Left ventricle myocardium inferior (tissue), 1 donor: ENCODE data around the gene TMEM242. TPM values are rescaled to one million over a fixed set of nuclear protein-coding genes. Genes with fewer than 3 reads are reported as not detected.
"Not testable (repeated sequence)": the region's sequence is repeated elsewhere in the genome, so short reads cannot be mapped to it uniquely, and the experiment has no call there.

ENCODE experiments used
- DNase-seq: peaks from one replicate; pipeline ENCODE4 v3.0.0-alpha.2; 2020
- H3K27ac ChIP-seq: fragments of 200-600 bp; replicated peaks from 2 replicates; pipeline ENCODE4 v1.8.0; 2021
- H3K27me3 ChIP-seq: fragments of 200-600 bp; 2 replicates; pipeline ENCODE4 v1.8.0; 2021; ENCODE audit warnings: low read depth
- H3K36me3 ChIP-seq: fragments of 200-600 bp; 2 replicates; pipeline ENCODE4 v1.8.0; 2021
- H3K4me1 ChIP-seq: fragments of 200-600 bp; 2 replicates; pipeline ENCODE4 v1.8.0; 2021
- H3K4me3 ChIP-seq: fragments of 200-600 bp; 2 replicates; pipeline ENCODE4 v1.8.0; 2021; ENCODE audit warnings: mild to moderate bottlenecking, moderate library complexity
- H3K9me3 ChIP-seq: fragments of 200-600 bp; replicated peaks from 2 replicates; pipeline ENCODE4 v1.8.0; 2021
- intact Hi-C: fragments of 100-400 bp; cut with micrococcal nuclease; formaldehyde crosslinking; loops from one replicate; pipeline ENCODE4 v1.11.0; 2022
- total RNA-seq: library from RNA; stranded (reverse); fragmentation: NEBNext Ultra II Directional; extraction: Animal tissue kit (Norgen Biotek cat#: 25700); gene quantifications from one replicate; pipeline ENCODE4 v1.2.1, GENCODE V29; 2021
- TF ChIP-seq, protein P1 (sequence below): fragments of 200-600 bp; IDR thresholded peaks from 2 replicates; pipeline ENCODE4 v1.8.0; 2021; ENCODE audit warnings: antibody characterized with exemption, mild to moderate bottlenecking, borderline replicate concordance
- donor health status: DM: no; HTN: yes; CAD: no; lungs with severe emphysema.

The TMEM242 gene
- total RNA-seq, 1 donor from 2014 or later: 19.8 TPM

DNA sequence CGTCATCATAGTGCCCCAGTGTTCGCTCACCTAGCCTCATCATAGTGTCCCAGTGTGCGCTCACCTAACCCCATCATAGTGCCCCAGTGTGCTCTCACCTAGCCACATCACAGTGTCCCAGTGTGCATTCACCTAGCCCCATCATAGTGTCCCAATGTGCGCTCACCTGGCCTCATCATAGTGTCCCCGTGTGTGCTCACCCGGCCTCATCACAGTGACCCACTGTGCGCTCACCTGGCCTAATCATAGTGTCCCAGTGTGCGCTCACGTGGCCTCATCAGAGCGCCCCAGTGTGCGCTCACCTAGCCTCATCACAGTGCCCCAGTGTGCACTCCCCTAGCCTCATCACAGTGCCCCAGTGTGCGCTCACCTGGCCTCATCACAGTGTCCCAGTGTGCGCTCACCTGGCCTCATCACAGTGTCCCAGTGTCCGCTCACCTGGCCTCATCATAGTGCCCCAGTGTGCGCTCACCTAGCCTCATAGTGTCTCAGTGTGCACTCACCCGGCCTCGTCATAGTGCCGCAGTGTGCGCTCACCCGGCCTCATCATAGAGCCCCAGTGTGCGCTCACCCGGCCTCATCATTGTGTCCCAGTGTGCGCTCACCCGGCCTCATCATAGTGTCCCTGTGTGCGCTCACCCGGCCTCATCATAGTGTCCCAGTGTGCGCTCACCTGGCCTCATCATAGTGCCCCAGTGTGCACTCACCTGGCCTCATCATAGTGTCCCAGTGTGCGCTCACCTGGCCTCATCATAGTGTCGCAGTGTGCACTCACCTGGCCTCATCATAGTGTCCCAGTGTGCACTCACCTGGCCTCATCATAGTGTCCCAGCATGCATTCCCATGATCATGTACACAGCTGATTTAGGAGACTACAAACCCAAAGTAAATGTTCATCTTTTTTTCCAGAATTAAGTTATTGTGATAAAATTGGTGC is 9.5 kb downstream of the TMEM242 start:
- no peak overlapping the region for H3K4me3 ChIP-seq
- peaks cover 25% of the 10 kb centered on the region for H3K4me1 ChIP-seq
- H3K9me3 ChIP-seq: no peaks in the 10 kb centered on the region
- no peaks in the 10 kb centered on the region for H3K27me3 ChIP-seq
- no peak for DNase-seq
- intact Hi-C loops: loop anchor here (10.0 kb wide), 1 partner anchor 281 kb away; no protein-coding TSS in a partner anchor
- peaks cover 39% of the 10 kb centered on the region for H3K36me3 ChIP-seq
- TF ChIP-seq, protein P1, sequence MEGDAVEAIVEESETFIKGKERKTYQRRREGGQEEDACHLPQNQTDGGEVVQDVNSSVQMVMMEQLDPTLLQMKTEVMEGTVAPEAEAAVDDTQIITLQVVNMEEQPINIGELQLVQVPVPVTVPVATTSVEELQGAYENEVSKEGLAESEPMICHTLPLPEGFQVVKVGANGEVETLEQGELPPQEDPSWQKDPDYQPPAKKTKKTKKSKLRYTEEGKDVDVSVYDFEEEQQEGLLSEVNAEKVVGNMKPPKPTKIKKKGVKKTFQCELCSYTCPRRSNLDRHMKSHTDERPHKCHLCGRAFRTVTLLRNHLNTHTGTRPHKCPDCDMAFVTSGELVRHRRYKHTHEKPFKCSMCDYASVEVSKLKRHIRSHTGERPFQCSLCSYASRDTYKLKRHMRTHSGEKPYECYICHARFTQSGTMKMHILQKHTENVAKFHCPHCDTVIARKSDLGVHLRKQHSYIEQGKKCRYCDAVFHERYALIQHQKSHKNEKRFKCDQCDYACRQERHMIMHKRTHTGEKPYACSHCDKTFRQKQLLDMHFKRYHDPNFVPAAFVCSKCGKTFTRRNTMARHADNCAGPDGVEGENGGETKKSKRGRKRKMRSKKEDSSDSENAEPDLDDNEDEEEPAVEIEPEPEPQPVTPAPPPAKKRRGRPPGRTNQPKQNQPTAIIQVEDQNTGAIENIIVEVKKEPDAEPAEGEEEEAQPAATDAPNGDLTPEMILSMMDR: no peak
- H3K27ac ChIP-seq: no peak overlapping the region

DNA sequence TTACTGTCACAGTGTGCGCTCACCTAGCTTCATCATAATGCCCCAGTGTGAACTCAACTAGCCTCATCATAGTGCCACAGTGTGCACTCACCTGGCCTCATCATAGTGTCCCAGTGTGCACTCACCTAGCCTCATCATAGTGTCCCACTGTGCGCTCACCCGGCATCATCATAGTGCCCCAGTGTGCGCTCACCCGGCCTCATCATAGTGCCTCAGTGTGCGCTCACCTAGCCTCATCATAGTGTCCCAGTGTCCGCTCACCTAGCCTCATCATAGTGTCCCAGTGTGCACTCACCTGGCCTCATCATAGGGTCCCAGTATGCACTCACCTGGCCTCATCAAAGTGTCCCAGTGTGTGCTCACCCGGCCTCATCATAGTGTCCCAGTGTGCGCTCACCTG is 10.6 kb downstream of the TMEM242 start:
- H3K4me1 ChIP-seq: peaks cover 25% of the 10 kb centered on the region
- DNase-seq: no peak
- TF ChIP-seq, protein P1: no peak
- no peak overlapping the region for H3K4me3 ChIP-seq
- peaks cover 28% of the 10 kb centered on the region for H3K36me3 ChIP-seq
- no peak overlapping the region for H3K27ac ChIP-seq
- no peaks in the 10 kb centered on the region for H3K27me3 ChIP-seq
- no peaks in the 10 kb centered on the region for H3K9me3 ChIP-seq
- intact Hi-C loops: loop anchor here (10.0 kb wide), 1 partner anchor 282 kb away; no protein-coding TSS in a partner anchor

DNA sequence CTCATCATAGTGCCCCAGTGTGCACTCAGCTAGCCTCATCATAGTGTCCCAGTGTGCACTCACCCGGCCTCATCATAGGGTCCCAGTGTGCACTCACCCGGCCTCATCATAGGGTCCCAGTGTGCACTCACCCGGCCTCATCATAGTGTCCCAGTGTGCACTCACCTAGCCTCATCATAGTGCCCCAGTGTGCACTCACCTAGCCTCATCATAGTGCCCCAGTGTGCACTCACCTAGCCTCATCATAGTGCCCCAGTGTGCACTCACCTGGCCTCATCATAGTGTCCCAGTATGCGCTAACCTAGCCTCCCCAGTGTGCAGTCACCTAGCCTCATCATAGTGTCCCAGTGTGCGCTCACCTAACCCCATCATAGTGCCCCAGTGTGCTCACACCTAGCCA is 12.6 kb downstream of the TMEM242 start:
- intact Hi-C loops: loop anchor here (10.0 kb wide), 1 partner anchor 284 kb away; no protein-coding TSS in a partner anchor
- Histone ChIP-seq H3K4me1 (peaks cover 31% of the 10 kb centered on the region), H3K36me3 (peaks cover 20% of the 10 kb centered on the region)
- not testable (repeated sequence) for DNase-seq, H3K9me3 ChIP-seq, H3K4me3 ChIP-seq, H3K27me3 ChIP-seq, H3K27ac ChIP-seq

DNA sequence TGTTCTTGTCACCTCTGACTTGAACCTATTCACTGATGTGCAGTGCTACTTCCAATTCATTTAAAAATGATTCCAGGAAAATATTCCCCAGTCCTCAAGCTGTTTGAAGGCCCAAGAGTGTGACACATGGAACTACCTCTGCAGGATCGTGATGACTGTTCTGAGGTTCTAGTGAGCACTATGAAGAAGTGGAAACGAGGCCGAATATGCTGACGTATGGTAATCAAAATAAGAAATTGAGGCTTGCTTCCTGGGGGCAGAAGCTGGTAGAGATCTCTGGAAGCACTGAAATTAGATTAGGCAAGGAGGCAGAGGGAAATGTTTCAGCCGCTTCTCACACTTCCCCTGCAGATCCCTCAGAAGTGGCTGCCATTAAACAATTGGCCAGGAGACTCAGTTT is 15.7 kb downstream of the TMEM242 start:
- DNase-seq: no peak
- intact Hi-C loops: no loop called here
- H3K27me3 ChIP-seq: no peaks in the 10 kb centered on the region
- H3K9me3 ChIP-seq: no peaks in the 10 kb centered on the region
- peaks cover 2% of the 10 kb centered on the region for H3K36me3 ChIP-seq
- H3K4me3 ChIP-seq: no peak overlapping the region
- TF ChIP-seq, protein P1: no peak
- H3K27ac ChIP-seq: no peak overlapping the region
- H3K4me1 ChIP-seq: peaks cover 49% of the 10 kb centered on the region

DNA sequence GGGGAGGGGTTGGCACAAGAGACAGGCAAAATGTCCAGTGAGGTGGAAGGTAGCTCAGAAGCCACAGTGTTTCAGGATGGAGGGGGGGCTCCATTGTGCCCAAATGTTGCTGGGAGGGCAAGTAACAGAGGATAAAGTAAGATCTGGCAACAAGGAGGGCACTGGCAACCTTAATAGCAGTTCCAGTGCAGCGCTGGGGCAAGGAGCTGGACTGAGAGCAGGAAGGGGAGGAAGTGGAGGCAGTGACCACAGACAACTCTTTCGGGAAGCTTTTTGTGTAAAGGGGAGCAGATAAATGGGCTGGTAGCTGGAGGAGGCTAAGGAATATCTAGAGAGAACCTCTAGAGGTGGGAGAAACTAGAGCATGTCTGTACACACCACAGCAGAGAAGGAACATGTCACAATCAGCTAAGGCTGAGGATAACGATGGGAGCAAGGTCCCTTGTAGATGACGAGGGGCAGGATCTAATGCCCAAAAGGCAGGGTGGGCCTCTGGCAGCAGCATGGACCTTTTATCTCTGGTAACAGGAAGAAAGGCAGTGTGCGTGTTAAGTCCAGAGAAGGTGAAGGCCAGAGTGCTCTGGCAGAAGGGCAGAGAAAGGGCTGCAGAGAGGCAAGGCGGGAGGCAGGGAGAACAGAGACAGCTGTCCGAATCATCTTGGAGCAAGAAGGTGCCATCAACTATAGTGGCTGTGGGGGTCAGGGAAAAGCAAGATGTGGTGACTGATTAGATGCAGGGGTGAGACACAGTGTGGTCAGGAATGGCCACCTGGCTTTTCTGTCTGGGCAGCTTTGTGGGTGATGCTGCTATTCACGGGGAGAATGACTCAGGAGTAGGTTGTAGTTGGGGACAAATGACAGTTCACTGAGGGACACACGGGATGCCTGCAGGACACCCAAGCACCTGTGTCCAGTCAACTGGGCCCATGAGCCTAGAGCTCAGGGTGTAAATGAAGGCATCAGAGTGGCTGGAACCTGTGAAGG is 17.4 kb downstream of the TMEM242 start:
- DNase-seq: no peak
- Histone ChIP-seq H3K9me3 (no peaks in the 10 kb centered on the region), H3K27me3 (no peaks in the 10 kb centered on the region), H3K36me3 (no peaks in the 10 kb centered on the region), H3K27ac (peak overlapping the region; percentile 69), H3K4me3 (peak overlapping the region; percentile 41), H3K4me1 (peaks cover 56% of the 10 kb centered on the region)
- TF ChIP-seq, protein P1: no peak
- intact Hi-C loops: no loop called here
